GM19193 (cell line): ENCODE data around the gene CEBPE.

ENCODE experiments used
- POLR2A ChIP-seq: IDR thresholded peaks from 4 replicates; pipeline ENCODE4 v1.6.1; 2011; ENCODE audit not compliant: insufficient read depth, insufficient read length; ENCODE audit errors: extremely low read depth

The CEBPE gene

DNA sequence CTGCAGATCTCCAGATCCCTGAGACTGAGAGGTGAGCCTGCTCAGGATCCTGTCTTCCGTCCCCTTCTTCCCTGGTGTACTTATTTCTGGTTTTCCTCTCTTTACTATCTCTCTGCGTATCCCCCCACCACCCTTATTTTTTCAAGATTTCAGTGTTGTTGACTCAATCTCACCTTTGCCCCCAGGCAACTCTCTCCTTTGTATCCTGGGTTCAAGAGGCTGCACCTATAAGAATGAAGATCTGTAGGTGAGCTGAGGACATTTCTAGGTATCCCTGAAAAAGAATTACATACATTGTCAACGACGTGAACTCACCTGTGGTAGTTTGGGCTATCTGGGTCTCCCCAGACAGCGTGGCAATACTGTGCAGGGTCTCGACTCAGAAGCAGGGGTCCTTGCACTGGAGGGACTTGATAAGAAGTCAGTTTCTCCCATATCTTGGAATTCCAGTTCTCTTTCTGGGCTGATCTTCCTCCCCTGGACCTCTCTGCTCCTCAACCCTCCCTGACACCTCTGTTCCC, 14.9 kb downstream of the CEBPE start:
- TF ChIP-seq POLR2A: no peak

DNA sequence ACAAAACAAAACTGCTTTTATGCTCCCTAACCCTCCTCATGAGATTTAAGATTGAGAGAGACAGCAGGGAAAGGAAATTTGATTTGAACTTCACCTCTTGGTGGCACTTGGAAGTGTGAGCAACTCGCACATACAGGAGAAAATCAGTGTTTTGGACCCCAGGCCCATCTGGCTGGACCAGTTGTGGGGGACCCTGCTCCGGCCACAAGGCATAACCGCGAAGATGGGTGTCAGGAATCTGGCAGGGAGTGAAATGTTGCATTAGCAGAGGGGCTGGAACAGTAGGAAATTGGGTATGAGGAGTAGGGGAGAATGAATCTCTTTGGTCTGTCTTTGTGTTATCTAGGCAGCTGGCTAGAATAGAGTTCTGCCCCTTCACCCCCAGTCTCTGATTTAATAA, 15.5 kb downstream of the CEBPE start:
- TF ChIP-seq POLR2A: no peak

DNA sequence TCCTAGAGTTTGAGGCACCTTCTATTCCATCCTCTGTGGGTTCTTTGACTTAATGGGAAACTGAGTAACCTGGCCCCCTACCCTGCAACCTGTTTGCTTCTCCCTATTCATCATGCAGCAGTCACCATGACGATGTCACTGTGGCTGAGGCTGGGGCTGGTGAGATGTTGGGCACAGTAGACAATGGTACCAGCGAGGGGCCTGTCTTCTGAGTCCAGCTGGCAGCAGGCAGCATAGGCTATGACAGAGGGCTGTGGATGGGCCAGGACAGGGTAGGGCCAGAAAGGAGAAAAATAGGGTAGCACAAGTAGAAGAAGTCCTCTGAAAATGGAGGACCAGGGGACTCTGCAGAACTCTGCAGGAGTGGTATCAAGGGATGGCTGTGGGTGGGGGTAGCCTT, 16.3 kb downstream of the CEBPE start:
- no peak for TF ChIP-seq POLR2A

DNA sequence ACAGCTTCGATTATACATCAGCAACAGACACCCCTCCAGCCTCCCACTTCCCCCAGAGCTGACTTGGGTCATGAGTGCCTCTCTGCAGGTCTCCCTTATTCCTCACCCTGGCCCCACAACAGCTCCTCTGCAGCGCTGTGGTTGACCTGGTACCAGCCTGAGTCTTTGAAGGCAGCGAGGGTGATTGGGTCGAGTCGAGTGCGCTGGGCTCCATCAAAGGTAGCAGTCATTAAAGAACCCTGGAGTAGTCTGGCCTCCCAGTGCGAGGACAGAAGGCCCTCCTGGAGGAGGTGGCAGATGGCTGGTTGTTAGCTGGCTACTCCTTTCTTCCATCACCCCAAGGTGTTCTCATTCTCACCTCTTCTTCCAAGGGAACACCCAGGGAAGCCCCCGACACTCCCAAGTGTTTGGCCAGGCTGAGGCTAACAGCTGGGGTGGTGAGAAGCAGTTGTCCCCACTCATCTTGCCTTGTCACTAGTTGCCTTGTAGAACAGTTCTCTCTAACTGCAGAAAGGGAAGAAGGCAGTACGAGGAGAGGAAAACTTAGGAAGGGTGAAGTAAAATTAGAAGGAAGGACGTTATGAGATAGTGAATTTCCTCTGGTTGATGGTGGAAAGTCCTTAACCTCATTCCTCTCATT, 16.9 kb downstream of the CEBPE start:
- no peak for TF ChIP-seq POLR2A

DNA sequence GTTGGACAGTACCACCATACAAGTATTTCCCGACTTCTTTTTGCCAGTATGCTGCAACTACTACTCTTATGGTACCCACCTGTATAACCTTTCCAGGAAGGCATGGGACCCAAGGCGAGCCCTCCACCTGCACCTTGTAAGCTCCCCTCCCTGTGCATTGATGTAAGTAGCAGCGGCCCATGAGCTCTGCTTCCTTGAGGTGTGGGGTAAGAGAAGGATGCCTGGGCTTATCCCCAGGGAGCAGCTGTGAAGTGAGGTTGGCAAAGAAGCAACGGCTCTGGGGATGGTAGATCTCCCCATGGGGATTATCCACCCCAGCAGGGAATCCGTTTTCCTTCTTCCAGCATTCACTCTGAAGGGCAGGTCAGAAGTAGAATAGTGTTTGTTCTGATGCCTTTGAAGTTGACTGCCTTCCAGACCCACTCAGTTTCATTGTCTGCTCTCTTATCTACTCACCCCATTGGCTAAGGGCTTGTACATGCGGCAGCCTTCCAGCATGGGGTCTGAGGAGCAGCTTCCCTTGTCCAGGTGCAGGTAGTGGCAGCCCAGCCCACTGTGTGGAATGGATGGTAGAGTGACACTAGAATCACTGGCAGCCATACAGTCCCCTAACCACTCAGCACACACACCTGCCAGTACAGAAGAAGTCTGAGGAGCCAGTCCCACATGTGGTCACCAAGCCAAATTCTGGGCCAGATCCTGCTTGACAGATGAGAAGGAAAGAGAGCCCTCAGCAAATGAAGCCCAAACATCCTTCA, 17.7 kb downstream of the CEBPE start:
- no peak for TF ChIP-seq POLR2A

DNA sequence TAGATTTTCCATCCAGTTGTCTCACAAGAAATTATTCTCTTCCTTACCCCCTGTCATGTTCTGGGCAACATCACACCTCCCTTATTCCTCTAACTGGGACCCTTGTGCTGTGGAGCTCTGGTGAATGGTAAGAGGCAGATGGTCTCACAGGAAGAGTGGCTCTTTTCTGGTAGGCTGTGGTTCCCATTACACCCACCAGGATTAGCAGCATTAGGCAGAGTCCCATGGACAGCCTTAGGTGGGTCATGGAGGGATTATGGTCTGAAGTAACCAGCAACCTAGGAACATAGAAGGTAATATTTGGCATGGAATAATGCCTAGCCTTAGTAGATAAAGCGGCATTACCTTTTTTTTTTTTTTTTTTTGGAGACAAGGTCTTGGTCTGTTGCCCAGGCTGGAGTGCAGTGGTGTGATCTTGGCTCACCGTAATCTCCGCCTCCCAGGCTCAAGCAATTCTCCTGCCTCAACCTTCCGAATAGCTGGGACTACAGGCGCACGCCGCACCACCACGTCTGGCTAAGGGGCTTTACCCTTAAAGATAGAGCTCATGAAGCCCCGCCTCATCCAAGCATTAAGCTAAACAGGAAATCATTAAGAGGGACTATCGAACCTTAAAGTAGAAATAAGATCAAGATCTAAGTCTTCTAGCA, 19.7 kb downstream of the CEBPE start:
- no peak for TF ChIP-seq POLR2A

DNA sequence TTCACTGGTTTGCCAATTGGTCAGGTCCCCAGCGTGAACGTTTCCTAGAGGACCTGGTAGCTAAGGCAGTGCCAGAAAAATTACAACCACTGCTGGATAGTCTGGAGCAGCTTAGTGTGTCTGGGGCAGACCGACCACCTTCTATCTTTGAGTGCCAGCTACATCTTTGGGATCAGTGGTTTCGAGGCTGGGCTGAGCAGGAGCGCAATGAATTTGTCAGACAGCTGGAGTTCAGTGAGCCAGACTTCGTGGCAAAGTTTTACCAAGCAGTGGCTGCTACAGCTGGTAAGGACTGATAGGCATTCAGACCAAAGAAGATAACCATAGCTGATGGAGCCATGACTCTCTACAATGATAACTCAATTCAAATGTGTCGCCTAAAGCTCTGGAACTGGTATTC, 21.3 kb downstream of the CEBPE start:
- TF ChIP-seq POLR2A: no peak

DNA sequence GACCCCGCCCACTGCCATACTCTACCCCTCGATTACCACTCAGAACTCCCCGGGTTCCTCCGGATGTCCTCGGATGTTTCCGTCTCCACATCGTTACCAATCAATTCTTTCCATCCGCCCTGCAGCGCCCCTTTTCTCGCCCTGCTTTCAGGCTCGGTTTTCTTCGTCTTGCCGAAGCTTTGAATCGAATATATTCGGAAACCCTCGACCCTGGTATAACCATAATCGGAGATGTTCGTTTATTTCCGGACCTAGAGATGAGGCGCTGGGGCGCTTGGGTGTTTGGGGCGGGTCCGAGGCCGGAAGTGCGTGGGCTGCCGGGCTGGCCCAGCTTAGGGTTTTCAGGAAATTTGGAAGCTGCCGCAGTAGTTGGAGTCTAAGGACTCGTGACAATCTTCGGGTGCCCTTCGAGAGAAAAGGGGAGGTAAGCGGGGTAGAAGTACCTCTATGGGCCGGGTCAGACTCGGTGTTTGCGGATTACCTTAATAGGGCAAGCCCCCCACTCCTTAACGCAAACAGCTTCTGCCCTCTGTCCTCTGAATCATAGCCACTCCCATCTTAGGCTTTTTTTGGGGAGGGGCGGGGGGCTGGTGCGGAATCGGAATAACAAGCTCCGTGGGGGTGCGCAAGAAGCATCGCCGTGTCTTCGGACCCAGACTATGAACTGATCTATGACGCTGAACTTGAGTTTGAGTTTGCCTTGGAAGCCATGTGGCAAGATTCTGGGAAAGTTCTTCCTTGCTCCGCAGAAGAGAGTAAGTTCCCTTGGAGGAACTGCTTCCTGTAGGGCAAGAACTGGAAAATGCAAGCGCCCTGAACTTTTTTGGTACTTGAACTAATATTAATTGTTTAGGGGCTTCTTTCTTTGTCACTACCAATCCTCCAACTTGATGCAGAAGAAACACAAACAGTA, 23.6 kb downstream of the CEBPE start, which contains the start of gene C14orf119:
Gene C14orf119 (plus strand): TSS at position 310 of the 913 bp plus-strand sequence. CDS start 2,154 bp downstream, outside the sequence.
- TF ChIP-seq POLR2A: peak; percentile 45

DNA sequence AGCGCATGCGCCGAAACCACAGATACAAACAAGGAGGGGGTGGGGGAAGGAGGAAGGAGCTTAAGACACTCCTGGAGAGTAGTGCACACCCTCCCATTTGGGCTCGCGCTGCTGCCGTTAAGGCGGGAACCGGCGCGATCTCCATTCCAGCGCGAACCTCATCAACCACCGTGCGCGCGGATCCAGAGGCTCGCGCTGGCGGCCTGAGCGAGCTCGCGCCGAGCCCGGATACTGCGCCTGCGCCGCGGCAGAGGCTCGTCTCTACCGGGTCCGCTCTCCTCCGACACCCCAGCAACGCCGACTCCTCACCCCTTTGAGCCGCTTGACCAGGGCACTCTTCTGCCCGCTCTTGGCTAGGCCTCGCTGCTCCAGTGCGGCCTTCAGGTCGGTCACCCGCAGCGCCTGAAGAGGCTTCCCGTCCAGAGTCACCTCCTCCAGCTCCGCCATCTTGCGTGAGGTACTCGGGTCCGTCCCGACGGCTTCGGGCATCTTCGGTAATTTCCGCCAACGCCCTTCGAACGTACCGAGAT, 24.3 kb downstream of the CEBPE start, which contains the start of gene ACIN1:
Gene ACIN1 (minus strand): TSS at position 471 of the 530 bp plus-strand sequence. CDS start 24 bp downstream, at position 447.
- TF ChIP-seq POLR2A: peak; percentile 88

DNA sequence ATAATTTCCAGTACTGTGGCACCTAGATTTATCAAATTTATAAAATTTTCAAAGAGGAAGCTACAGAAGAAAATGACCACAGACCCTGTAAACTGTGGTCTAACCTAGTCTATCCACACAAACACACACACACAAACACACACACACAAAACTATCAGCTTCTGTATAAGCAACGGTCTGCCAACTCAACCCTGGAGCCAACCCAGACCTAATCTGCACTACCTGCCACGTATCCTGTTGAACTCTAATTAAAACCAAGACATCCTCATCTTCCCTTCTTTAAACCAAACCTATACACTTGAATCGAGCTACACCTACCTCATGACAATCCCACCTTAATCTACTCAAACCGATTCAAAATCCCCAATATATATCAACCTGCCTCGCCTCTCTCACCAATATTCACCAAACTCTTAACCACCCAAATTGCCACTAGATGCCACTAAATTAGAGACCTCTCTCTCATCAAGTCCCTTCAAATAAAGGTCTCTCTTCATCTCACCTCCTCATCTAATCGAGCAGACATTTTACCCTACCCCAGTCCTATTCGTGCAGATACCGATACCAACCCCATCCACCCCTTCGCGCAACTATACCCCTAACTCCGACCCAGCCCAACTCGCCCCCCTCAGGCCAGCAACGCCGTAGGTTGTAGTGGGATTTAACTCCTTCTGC, 24.9 kb downstream of the CEBPE start:
- TF ChIP-seq POLR2A: no peak

DNA sequence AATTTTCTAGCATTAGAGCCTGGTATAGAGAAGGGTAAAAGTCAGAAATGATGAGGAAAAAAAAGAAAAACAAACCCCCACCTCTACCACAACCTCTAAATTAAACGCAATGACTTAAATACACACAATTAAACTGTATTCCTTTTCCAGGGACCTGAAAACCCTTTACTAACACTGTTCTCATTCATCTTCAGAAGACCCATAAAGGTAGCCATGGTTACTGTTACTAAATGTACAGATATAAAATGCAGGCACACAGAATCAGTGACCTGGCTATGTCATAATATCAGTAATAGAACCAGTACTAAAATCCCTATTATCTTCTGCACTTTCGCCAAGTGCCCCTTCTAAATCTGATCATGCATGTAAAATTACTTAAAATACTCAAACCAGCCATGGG, 25.5 kb downstream of the CEBPE start:
- no peak for TF ChIP-seq POLR2A

DNA sequence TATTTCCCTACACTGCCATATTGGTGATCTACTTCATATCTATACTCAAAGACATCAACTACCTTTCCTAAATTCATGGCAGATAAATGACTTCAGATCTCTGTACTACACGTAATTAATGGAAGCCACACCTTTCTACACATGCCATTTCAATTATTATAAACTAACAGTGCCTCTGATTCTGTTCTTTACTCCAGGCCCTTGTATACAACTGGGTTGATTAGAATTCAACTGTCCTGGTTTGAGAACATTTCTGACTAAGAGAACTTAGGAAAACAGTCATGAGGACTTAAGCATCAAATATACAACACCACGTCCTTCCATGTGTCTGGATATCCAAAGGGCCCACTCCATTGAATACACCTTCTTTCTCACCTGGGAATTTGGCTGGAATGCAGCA, 26.0 kb downstream of the CEBPE start:
- TF ChIP-seq POLR2A: no peak
